Brain microvascular endothelial cell (primary cell): ENCODE measurements around the gene TMEM144.
A peak's percentile ranks its signal among the peaks of the same experiment; 100 is the strongest.

ENCODE experiments used
- DNase-seq: peaks from one replicate; pipeline ENCODE4 v3.0.0-alpha.2; 2020
- H3K27ac ChIP-seq: fragments of 250-450 bp; sonication (Bioruptor Pico); 2 replicates; pipeline ENCODE4 v1.5.1; 2020; ENCODE audit warnings: mild to moderate bottlenecking, moderate library complexity
- H3K27me3 ChIP-seq: fragments of 250-450 bp; sonication (Bioruptor Pico); replicated peaks from 2 replicates; pipeline ENCODE4 v1.5.1; 2020; ENCODE audit warnings: mild to moderate bottlenecking
- H3K36me3 ChIP-seq: fragments of 250-450 bp; sonication (Bioruptor Pico); replicated peaks from 2 replicates; pipeline ENCODE4 v1.5.1; 2020; ENCODE audit warnings: mild to moderate bottlenecking
- H3K4me3 ChIP-seq: 2 replicates; pipeline ENCODE4 v1.5.1; 2011; ENCODE audit warnings: low read depth, mild to moderate bottlenecking, control low read depth, low read length, moderate library complexity
- in situ Hi-C: cut with HindIII; loops from 2 replicates; pipeline ENCODE4 v1.10.0; 2017; ENCODE audit warnings: low sequenced_read_pairs, low pct_ligation_motif_present
- TF ChIP-seq, protein P1 (sequence below): IDR thresholded peaks from 2 replicates; pipeline ENCODE4 v1.5.1; 2011; ENCODE audit warnings: low read depth, mild to moderate bottlenecking, moderate library complexity, low read length, control low read depth, inconsistent platforms; ENCODE audit errors: missing control alignments

Gene TMEM144

DNA sequence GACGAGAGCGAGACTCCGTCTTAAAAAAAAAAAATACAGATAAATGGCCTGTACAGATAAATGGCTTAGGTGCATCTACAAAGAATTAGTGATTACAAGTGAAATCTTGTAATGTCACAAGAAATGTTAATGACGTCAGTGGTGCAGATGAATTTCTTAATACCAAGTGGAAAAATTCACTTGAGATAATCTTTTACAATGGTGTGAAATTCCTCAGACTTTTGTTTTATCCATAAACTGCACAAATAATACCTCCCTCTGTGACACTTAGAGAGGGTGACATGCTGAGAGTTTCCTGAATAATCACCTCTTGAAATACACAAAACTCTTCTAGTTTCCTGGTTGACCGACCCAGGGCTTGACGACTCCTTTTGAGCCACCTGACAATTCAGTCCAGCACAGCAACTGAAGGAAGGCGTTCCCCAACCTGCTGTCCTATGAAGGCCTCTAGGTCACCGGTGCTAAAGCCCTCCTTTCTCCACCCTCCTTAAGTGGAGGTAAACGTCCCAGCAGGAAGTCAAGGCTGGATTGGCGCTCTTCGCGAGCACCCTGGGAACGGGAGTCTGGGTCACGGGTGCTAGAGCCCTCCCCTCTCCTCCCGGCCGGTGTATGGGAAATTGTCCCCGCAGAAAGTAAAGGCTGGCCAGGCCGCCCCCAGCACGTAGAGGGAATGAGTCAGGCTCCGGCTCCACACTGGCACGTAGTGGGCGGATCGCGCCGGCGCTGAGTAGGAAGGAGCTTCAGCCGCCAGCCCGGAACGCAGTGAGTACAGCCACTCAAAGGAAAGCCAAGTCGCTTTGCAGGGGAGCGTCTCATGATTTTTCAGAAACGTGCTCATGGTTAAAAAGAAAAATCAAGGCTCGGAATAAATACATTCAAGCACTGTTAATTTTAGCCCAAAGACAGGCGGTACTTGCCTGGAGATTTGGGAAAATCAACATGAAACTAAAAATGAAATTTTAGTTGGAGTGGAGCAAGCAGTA lies at the start of gene TMEM144:
Gene TMEM144, plus strand, starts transcription at position 662 of the 983 bp plus-strand sequence. CDS start 2,182 bp downstream, outside the sequence.
- in situ Hi-C loops, result no loop called here
- no peaks in the 10 kb centered on the region for H3K36me3 ChIP-seq
- TF ChIP-seq, protein P1, sequence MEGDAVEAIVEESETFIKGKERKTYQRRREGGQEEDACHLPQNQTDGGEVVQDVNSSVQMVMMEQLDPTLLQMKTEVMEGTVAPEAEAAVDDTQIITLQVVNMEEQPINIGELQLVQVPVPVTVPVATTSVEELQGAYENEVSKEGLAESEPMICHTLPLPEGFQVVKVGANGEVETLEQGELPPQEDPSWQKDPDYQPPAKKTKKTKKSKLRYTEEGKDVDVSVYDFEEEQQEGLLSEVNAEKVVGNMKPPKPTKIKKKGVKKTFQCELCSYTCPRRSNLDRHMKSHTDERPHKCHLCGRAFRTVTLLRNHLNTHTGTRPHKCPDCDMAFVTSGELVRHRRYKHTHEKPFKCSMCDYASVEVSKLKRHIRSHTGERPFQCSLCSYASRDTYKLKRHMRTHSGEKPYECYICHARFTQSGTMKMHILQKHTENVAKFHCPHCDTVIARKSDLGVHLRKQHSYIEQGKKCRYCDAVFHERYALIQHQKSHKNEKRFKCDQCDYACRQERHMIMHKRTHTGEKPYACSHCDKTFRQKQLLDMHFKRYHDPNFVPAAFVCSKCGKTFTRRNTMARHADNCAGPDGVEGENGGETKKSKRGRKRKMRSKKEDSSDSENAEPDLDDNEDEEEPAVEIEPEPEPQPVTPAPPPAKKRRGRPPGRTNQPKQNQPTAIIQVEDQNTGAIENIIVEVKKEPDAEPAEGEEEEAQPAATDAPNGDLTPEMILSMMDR, result no peak
- H3K27ac ChIP-seq, result peak within 1 kb of the TSS; percentile 71
- H3K27me3 ChIP-seq, result no peaks in the 10 kb centered on the region
- H3K4me3 ChIP-seq, result peak within 1 kb of the TSS; percentile 57
- peak; percentile 93 for DNase-seq

DNA sequence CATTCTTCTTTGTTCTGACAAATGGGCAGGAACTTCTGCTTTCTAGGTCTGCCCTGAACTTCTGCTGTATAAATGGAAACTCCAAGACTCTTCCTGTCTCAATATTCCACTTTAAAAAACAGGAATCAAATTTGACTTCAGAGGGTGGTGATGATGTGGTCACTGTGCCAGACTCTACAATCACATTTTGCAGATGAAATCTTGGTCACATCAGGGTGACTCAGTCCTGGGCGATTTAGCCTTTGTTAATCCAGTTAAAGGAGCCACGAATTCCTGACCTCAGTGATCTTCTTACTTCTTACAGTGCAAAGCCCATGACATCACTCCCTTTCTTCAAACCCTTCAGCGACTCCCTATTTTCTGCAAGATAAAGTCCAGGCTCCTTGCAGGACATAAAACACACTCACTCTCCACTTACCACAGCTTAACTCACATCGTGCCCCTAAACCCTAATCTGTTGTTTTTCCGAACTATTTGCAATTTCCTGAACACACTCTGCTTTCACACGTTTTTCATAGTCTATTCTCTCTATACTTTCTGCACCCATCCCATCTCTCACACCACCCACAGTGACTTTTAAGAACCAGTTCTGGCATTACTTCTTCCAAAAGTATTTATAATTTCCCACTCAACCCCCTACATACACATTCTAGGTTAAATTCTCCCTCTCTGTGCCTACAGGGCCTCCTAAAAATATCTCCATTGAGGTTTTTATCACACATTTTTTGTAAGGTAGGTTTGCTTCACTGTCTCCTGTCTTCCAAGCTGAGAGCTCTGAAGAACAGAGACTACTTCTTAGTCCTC lies 48.5 kb upstream of the TMEM144 start:
- TF ChIP-seq, protein P1, result no peak
- H3K27me3 ChIP-seq, result no peaks in the 10 kb centered on the region
- H3K36me3 ChIP-seq, result no peaks in the 10 kb centered on the region
- peak; percentile 96 for DNase-seq
- peak overlapping the region; percentile 74 for H3K27ac ChIP-seq
- no peak overlapping the region for H3K4me3 ChIP-seq
- in situ Hi-C loops, result no loop called here

DNA sequence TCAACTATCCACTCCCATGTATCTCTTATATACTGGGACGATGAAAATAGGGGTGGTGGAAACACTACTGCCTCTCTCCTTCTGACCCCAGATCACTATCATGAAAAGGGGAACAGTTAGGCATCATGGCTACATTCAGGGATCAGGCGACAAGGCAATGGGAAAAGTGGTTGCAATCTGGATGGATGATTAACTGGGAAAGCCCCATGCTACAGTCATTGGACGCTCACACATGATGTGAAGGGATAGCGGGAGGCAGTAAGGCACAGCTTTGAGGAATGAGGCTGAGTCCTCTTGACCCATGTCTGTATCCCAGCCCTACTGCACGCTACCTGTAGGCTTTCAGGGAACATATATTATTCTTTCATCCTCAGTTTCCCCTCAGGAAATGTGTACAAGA lies 47.7 kb upstream of the TMEM144 start:
- DNase-seq, result no peak
- TF ChIP-seq, protein P1, result no peak
- in situ Hi-C loops, result no loop called here

DNA sequence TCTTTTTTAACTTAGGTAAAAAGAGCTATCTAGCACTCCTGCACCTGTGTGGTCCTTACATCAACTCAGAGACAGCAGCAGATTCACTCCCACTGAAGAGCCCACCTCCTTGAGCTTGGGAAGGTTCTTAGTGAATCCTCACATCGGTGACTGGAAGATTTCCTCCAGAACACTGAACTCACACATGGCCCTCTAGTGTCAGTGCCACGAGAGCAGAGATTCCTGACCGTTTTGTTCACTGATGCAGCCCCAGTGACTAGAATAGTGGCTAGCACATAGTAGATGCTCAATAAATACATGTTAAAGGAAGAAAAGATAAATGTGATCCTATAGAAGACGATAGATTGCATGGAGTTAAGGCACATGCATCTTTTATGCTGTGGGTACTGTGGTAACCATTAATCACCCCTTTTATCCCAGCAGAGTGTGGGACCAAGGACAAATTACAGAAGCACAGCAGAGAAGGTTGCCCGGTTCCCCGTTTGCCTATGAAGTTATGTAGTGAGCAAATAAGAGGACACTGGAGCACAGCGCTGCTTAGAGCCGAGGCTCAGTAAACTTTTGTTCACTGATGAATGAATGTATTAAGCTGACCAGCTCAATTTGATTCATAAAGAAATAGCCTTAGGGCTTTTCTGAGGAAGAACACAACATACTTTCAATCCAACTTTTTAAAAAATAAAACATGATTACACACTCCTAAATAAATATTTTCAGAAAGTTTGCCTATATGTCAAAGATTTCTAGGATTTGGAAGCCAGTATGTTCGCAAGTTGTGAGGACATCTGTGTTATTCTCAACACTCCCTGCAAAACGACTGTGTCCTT lies 46.1 kb upstream of the TMEM144 start:
- TF ChIP-seq, protein P1, result peak; percentile 22
- Histone ChIP-seq H3K27ac (no peak overlapping the region), H3K4me3 (no peak overlapping the region), H3K36me3 (no peaks in the 10 kb centered on the region), H3K27me3 (no peaks in the 10 kb centered on the region)
- no peak for DNase-seq
- in situ Hi-C loops, result no loop called here

More for the DNA sequence above, 47.7 kb upstream of the TMEM144 start:
- Histone ChIP-seq H3K4me3 (no peak overlapping the region), H3K27ac (no peak overlapping the region), H3K27me3 (no peaks in the 10 kb centered on the region), H3K36me3 (no peaks in the 10 kb centered on the region)

DNA sequence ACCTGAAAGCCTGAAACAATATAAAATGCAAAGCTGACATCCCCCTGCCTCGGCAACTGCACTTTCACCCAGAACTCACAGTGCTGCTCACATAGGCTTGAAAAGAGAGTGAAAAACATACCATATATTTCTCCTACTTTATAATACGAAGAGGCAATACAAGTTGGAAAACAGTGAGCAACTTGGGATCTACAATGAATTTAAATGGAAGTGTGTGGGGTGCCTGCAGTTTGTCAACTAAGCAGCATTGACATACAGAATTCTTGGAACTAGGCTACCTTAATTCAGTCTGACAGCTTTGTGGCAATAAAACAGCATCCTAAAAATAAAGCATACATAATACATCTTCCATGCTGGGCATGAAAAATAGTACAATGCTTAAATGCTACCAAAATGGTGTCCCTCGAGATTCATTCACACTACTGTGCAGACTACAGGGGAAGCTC lies 45.5 kb upstream of the TMEM144 start:
- H3K4me3 ChIP-seq, result no peak overlapping the region
- in situ Hi-C loops, result no loop called here
- TF ChIP-seq, protein P1, result no peak

More for the DNA sequence above, 45.5 kb upstream of the TMEM144 start:
- Histone ChIP-seq H3K27me3 (no peaks in the 10 kb centered on the region), H3K36me3 (no peaks in the 10 kb centered on the region), H3K27ac (no peak overlapping the region)
- no peak for DNase-seq
